Calu3 (cell line): ENCODE measurements around the gene SIGLECL1. TPM values are rescaled to one million over a fixed set of nuclear protein-coding genes. Genes with fewer than 3 reads are reported as not detected.

Experiments used
- BruUV-seq: library from RNA; stranded (reverse); fragments of 400-500 nt; replicated peaks from 2 replicates; lab custom pipeline; 2021; lab: Mats Ljungman, UMichigan
- CTCF ChIA-PET: fragments of 300-600 bp; sonication (Branson Sonifier 250); formaldehyde crosslinking; loops from one replicate; lab custom pipeline; 2022; ENCODE audit warnings: antibody characterized with exemption; lab: Charles Lee
- DNase-seq: peaks from one replicate; pipeline ENCODE4 v3.0.0; 2022
- H3K27ac Mint-ChIP-seq: one replicate; pipeline ENCODE4 v1.8.0; 2022; ENCODE audit warnings: mixed read lengths; ENCODE audit not compliant: unreplicated experiment
- H3K27me3 Mint-ChIP-seq: one replicate; pipeline ENCODE4 v1.8.0; 2022; ENCODE audit warnings: mixed read lengths; ENCODE audit not compliant: unreplicated experiment
- H3K36me3 Mint-ChIP-seq: one replicate; pipeline ENCODE4 v1.8.0; 2022; ENCODE audit warnings: mild to moderate bottlenecking, moderate library complexity, mixed read lengths; ENCODE audit not compliant: insufficient read depth, unreplicated experiment
- H3K4me1 Mint-ChIP-seq: one replicate; pipeline ENCODE4 v1.8.0; 2022; ENCODE audit warnings: mild to moderate bottlenecking, low read depth, mixed read lengths; ENCODE audit not compliant: unreplicated experiment
- H3K4me3 Mint-ChIP-seq: one replicate; pipeline ENCODE4 v1.8.0; 2022; ENCODE audit warnings: mild to moderate bottlenecking, low read depth, moderate library complexity, mixed read lengths; ENCODE audit not compliant: unreplicated experiment
- H3K9me3 Mint-ChIP-seq: one replicate; pipeline ENCODE4 v1.8.0; 2022; ENCODE audit warnings: low read depth, mixed read lengths; ENCODE audit not compliant: unreplicated experiment
- intact Hi-C: fragments of 100-400 bp; cut with micrococcal nuclease; formaldehyde crosslinking; loops from one replicate; pipeline ENCODE4 v1.10.0; 2022; ENCODE audit not compliant: unreplicated experiment
- total RNA-seq: library from RNA; stranded (reverse); gene quantifications from 2 replicates; pipeline ENCODE4 v1.2.3, GENCODE V29; 2022
- TF ChIP-seq, protein P1 (sequence below): fragments of 200-600 bp; IDR thresholded peaks from one replicate; pipeline ENCODE4 v1.8.0; 2022; ENCODE audit warnings: antibody characterized with exemption; ENCODE audit not compliant: unreplicated experiment

SIGLECL1 gene
- total RNA-seq, 1 experiment from 2014 or later, result not detected

GRCh38 chr19:51274049-51274770 lies 23.3 kb downstream of the SIGLECL1 start:
- no TSS peak for BruUV-seq
- H3K36me3 Mint-ChIP-seq, result no peaks in the 10 kb centered on the region
- H3K9me3 Mint-ChIP-seq, result no peaks in the 10 kb centered on the region
- TF ChIP-seq, protein P1, sequence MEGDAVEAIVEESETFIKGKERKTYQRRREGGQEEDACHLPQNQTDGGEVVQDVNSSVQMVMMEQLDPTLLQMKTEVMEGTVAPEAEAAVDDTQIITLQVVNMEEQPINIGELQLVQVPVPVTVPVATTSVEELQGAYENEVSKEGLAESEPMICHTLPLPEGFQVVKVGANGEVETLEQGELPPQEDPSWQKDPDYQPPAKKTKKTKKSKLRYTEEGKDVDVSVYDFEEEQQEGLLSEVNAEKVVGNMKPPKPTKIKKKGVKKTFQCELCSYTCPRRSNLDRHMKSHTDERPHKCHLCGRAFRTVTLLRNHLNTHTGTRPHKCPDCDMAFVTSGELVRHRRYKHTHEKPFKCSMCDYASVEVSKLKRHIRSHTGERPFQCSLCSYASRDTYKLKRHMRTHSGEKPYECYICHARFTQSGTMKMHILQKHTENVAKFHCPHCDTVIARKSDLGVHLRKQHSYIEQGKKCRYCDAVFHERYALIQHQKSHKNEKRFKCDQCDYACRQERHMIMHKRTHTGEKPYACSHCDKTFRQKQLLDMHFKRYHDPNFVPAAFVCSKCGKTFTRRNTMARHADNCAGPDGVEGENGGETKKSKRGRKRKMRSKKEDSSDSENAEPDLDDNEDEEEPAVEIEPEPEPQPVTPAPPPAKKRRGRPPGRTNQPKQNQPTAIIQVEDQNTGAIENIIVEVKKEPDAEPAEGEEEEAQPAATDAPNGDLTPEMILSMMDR, result no peak
- DNase-seq, result no peak
- H3K4me1 Mint-ChIP-seq, result no peaks in the 10 kb centered on the region
- intact Hi-C loops, result no loop called here
- H3K27ac Mint-ChIP-seq, result no peak overlapping the region
- CTCF ChIA-PET, result no interaction called here
- H3K27me3 Mint-ChIP-seq, result peaks cover 82% of the 10 kb centered on the region
- no peak overlapping the region for H3K4me3 Mint-ChIP-seq

DNA sequence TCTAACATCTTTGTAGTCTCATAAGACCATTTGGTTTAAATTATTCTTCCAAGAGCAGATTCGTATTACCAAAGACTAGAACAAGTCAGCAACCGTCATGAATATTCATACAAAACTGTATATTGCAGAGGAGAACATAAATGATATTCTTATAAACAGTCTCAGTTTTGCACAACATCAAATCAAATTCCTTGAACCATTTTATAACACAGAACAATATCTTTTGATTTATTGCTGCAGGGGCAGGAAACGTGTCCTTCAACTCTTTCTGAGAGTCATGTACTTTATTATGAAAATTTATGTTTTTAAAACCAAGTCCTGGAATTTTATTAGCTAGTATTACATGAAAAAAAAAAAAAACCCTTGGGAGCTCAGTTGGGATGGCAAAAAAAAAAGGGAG lies 26.2 kb downstream of the SIGLECL1 start:
- H3K4me1 Mint-ChIP-seq, result no peaks in the 10 kb centered on the region
- H3K27me3 Mint-ChIP-seq, result peaks cover 82% of the 10 kb centered on the region
- BruUV-seq, result no TSS peak
- no peaks in the 10 kb centered on the region for H3K9me3 Mint-ChIP-seq
- intact Hi-C loops, result no loop called here
- CTCF ChIA-PET, result no interaction called here
- H3K4me3 Mint-ChIP-seq, result no peak overlapping the region
- no peak overlapping the region for H3K27ac Mint-ChIP-seq
- TF ChIP-seq, protein P1, result no peak
- no peak for DNase-seq
- no peaks in the 10 kb centered on the region for H3K36me3 Mint-ChIP-seq

GRCh38 chr19:51282335-51282734 lies 31.5 kb downstream of the SIGLECL1 start:
- Mint-ChIP-seq H3K27ac (no peak overlapping the region), H3K27me3 (peaks cover 63% of the 10 kb centered on the region), H3K9me3 (no peaks in the 10 kb centered on the region), H3K36me3 (no peaks in the 10 kb centered on the region), H3K4me1 (no peaks in the 10 kb centered on the region), H3K4me3 (no peak overlapping the region)
- BruUV-seq, result no TSS peak
- CTCF ChIA-PET, result interaction anchor here (0.6 kb wide), 1 partner anchor 374 kb away, joined by 6 read pairs; no protein-coding TSS in a partner anchor
- TF ChIP-seq, protein P1, result no peak
- intact Hi-C loops, result no loop called here
- DNase-seq, result no peak

- Mint-ChIP-seq H3K36me3 (no peaks in the 10 kb centered on the region), H3K9me3 (no peaks in the 10 kb centered on the region), H3K27me3 (peaks cover 38% of the 10 kb centered on the region), H3K4me3 (no peak overlapping the region), H3K4me1 (no peaks in the 10 kb centered on the region), H3K27ac (no peak overlapping the region)
- CTCF ChIA-PET, result no interaction called here
- TF ChIP-seq, protein P1, result no peak
- DNase-seq, result no peak
- no TSS peak for BruUV-seq
- intact Hi-C loops, result no loop called here
Measured at GRCh38 chr19:51285682-51286081, 34.8 kb downstream of the SIGLECL1 start.
